Hematopoietic multipotent progenitor cell treated with erythropoietin and hydrocortisone succinate and interleukin-3 and kit ligand, for 17 days (in vitro differentiated cells): ENCODE data around the gene ANAPC2.

Experiments
- DNase-seq: peaks from one replicate; pipeline ENCODE4 v3.0.0-alpha.2; 2015; ENCODE audit warnings: low spot score

The ANAPC2 gene

GRCh38 chr9:137191691-137192447 lies 3.5 kb upstream of the ANAPC2 start:
- DNase-seq = no peak

GRCh38 chr9:137191245-137191644 lies 2.9 kb upstream of the ANAPC2 start:
- no peak for DNase-seq

GRCh38 chr9:137190315-137190856 lies 2.0 kb upstream of the ANAPC2 start:
- DNase-seq = no peak

GRCh38 chr9:137189297-137190295 lies 1.2 kb upstream of the ANAPC2 start:
- DNase-seq = no peak

- DNase-seq = no peak
Measured at GRCh38 chr9:137188086-137188489, 272 bp downstream of the ANAPC2 start.

- DNase-seq = no peak
Measured at GRCh38 chr9:137187386-137187785, 974 bp downstream of the ANAPC2 start.

- peak; percentile 41 for DNase-seq
Measured at GRCh38 chr9:137186385-137186784, 2.0 kb downstream of the ANAPC2 start.

- no peak for DNase-seq
Measured at GRCh38 chr9:137185921-137186320, 2.4 kb downstream of the ANAPC2 start.

- no peak for DNase-seq
Measured at GRCh38 chr9:137184881-137185660, 3.3 kb downstream of the ANAPC2 start.

- DNase-seq = no peak
Measured at GRCh38 chr9:137183980-137184595, 4.3 kb downstream of the ANAPC2 start.

GRCh38 chr9:137182836-137183235 lies 5.5 kb downstream of the ANAPC2 start:
- DNase-seq = no peak

- DNase-seq = no peak
Measured at GRCh38 chr9:137181680-137182079, 6.7 kb downstream of the ANAPC2 start.

- no peak for DNase-seq
Measured at GRCh38 chr9:137180491-137180890, 7.9 kb downstream of the ANAPC2 start.

GRCh38 chr9:137179761-137180160 lies 8.6 kb downstream of the ANAPC2 start:
- DNase-seq = no peak

- DNase-seq = no peak
Measured at GRCh38 chr9:137178939-137179630, 9.3 kb downstream of the ANAPC2 start.

- DNase-seq = no peak
Measured at GRCh38 chr9:137178201-137178938, 10.0 kb downstream of the ANAPC2 start.

- peak; percentile 36 for DNase-seq
Measured at GRCh38 chr9:137176302-137177182, 11.8 kb downstream of the ANAPC2 start.

- DNase-seq = no peak
Measured at GRCh38 chr9:137175345-137175961, 12.9 kb downstream of the ANAPC2 start.
